Lower leg skin (tissue), 4 donors: ENCODE results near the gene RHOV. TPM values are rescaled to one million over a fixed set of nuclear protein-coding genes. Genes with fewer than 3 reads are reported as not detected.

Source experiments
- DNase-seq, 2 donors: peaks; one replicate each; pipeline ENCODE4 v3.0.0-alpha.2; 2019; ENCODE audit warnings: low spot score in 2 of 2
- H3K4me3 ChIP-seq: fragments of 200-600 bp; sonication (generic); 2 replicates; pipeline ENCODE4 v1.5.1; 2017; ENCODE audit warnings: mild to moderate bottlenecking, low read depth; ENCODE audit not compliant: poor library complexity, severe bottlenecking
- POLR2A ChIP-seq, 2 donors: fragments of 450-650 bp; IDR thresholded peaks; one replicate each; pipeline ENCODE4 v1.6.1; 2016 to 2017; ENCODE audit warnings: antibody characterized with exemption in 2 of 2, mild to moderate bottlenecking in 1 of 2, moderate library complexity in 1 of 2
- WGBS, 2 donors: methylation state at CpG; one replicate each; pipeline ENCODE4 v1.1.5; 2018; 5-methylcytosine and 5-hydroxymethylcytosine counted together
- intact Hi-C: fragments of 100-400 bp; cut with DNase I; formaldehyde crosslinking; loops from one replicate; pipeline ENCODE4 v1.15.0; 2023; ENCODE audit warnings: low total_unique reads
- total RNA-seq, 4 donors: library from RNA; depleted of rRNA; stranded (reverse); fragments of >200 nt; gene quantifications; one replicate each; pipeline ENCODE4 v1.1.0, GENCODE V29; 2016
- TF ChIP-seq, protein P1 (sequence below), 3 donors: fragments of 450-650 bp; IDR thresholded peaks; one replicate each; pipeline ENCODE4 v1.5.1; 2016; ENCODE audit warnings: antibody characterized with exemption in 3 of 3, mild to moderate bottlenecking in 3 of 3, moderate library complexity in 2 of 3

Gene RHOV
- total RNA-seq, 4 donors from 2014 or later = 78.5 to 111 (median 95.9) TPM

DNA sequence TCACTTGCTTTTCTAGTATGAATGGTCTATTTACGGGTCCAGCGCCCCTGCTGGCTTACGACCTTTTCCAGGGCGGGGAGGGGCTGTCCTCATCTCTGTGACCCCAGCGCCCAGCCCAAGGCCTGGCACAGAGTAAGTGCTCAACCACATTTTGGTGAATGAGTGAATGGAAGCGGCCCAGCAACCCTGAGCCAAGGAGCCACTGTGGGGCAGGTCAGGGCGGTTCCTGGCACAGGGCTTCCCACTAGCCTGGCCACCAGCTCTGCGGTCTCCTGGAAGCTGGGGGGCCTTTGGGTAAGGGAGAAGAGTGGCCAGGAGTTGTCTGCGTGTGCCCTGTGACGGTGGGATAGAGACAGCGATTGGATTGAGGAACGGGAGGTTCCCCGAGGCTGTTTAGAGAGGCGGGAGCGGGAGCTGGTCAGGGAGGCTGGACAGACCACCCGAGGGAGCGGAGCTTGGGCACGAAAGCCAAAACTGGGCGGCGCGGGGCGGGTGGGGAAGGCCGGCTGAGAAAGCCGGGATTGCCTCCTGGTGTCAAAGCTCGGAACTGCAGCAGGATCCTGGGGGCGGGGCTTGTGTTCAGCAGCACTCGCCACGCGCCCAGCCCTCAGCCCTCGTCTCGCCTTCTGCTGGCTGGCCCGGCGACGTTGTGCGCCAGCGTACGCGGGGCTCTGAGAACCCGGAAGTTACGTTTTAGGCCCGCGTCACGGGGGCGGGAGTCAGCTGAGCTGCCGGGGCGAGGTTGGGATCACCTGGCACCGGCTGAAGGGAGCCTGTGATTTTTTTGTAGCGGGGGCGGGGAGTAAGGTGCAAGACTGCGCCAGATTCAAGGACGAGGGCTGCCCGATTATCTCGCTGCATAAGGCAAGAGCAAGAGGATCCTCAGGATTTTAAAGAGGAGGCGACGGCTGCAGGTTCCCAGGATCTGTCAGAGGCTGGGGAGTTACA is 20.0 kb upstream of the RHOV start, which contains the start of gene VPS18:
Gene VPS18 (plus strand): TSS at position 718 of the 948 bp plus-strand sequence. CDS start 319 bp downstream, outside the sequence.
- 2% methylated on average over 35 to 54 of the region's 55 CpGs for WGBS, 2 donors
- DNase-seq = peak; percentile 98 to 100
- TF ChIP-seq, protein P1, sequence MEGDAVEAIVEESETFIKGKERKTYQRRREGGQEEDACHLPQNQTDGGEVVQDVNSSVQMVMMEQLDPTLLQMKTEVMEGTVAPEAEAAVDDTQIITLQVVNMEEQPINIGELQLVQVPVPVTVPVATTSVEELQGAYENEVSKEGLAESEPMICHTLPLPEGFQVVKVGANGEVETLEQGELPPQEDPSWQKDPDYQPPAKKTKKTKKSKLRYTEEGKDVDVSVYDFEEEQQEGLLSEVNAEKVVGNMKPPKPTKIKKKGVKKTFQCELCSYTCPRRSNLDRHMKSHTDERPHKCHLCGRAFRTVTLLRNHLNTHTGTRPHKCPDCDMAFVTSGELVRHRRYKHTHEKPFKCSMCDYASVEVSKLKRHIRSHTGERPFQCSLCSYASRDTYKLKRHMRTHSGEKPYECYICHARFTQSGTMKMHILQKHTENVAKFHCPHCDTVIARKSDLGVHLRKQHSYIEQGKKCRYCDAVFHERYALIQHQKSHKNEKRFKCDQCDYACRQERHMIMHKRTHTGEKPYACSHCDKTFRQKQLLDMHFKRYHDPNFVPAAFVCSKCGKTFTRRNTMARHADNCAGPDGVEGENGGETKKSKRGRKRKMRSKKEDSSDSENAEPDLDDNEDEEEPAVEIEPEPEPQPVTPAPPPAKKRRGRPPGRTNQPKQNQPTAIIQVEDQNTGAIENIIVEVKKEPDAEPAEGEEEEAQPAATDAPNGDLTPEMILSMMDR (IDR thresholded peaks at IDR 0.05) = peak in 1 of 3 donors; percentile 98
- no peak for TF ChIP-seq POLR2A (IDR thresholded peaks at IDR 0.05)
- peak within 1 kb of the TSS; percentile 89 for H3K4me3 ChIP-seq
- intact Hi-C loops = no loop called here

DNA sequence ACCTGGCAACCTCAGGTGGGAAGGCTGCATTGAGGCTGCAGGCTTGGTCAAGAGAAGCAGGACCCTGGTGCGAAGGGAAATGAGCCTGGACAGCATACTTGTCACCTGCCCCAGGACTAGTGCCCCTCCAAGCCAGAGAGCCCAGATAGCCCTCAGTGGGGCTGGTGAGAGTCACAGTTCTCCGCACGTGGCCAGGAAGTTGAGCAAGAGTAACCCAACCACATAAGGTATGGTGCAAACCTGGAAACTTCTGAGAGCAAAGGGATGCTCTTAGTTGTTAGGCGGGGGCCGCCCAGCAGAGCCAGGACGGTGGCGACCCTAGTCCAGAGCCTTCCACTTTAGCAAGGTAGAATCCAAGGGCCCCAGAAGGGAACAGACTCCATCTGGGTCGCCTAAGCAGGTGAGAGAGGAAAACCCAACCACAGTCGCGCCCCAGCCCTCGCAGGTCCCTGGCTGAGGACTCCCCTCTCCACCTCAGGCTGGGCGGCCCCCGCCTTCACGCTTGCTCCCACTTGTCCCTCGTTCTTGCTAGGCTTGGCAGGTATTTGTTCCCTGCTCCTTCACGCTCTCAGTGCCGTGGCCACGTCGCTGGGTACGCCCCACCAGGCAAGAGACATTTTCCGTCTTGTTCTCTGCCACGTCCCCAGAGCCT is 19.1 kb upstream of the RHOV start:
- no peak overlapping the region for H3K4me3 ChIP-seq
- WGBS, 2 donors = 54 to 66% methylated on average over 22 of the region's 22 CpGs
- peak in 1 of 2 donors; percentile 91 for DNase-seq
- TF ChIP-seq POLR2A (IDR thresholded peaks at IDR 0.05) = no peak
- TF ChIP-seq, protein P1 (IDR thresholded peaks at IDR 0.05) = no peak
- intact Hi-C loops = no loop called here

DNA sequence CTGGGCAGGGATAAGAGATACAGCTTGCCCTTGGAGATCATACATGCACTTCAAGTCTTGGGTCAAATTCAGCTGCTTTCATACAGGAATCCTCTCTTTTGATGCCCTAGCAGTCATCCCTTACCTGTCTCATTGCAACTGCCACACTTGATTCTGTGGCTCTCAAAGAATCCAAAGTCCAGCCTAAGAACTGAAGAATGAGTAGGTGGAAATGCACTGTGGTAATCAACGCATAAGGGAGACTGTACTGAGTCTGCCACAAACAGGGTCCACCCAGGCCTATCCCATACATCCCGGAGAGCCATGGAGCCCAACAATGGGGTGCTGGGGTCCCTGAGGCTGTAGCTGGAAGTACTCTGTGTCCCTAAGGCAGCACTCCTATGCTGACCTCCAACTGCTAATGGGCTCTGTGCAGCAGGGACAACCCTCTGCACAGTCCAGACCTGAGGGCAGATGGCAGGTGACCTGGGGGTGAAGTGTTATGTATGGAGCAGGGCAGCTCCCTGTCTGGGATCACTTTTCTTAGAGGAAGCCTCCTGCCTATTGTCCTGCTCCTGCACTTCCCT is 18.5 kb upstream of the RHOV start:
- intact Hi-C loops = no loop called here
- no peak for DNase-seq
- TF ChIP-seq, protein P1 (IDR thresholded peaks at IDR 0.05) = no peak
- no peak for TF ChIP-seq POLR2A (IDR thresholded peaks at IDR 0.05)
- H3K4me3 ChIP-seq = no peak overlapping the region
- 88 to 94% methylated on average over 2 of the region's 2 CpGs for WGBS, 2 donors

DNA sequence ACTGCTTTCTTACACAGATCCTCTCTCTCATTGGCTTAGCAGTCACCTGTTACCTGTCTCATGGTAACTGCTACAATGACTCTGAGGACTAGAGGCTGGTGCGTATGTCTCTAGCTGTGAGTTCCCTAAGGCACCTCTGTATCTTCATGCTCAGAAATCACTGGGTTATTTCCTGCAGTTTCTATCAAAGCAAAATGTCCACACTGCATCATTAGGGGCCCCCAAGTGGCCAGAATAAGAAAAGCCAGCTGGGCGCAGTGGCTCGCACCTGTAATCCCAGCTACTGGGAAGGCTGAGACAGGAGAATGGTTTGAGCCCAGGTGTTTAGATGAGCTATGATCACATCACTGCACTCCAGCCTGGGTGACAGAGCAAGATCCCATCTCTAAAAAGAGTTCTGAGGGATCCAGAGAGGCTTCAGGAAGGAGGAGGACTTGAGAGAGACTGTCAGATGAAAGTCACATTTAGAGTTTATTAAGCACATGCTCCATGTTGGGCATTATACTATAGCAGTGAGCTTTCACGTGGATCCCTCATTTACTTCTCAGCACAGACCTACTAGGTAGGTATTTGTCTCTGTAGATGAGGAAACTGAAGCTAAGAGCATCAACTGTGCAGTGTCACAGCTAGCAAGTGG is 17.9 kb upstream of the RHOV start:
- WGBS, 2 donors = 15 to 19% methylated on average over 4 of the region's 4 CpGs
- no peak overlapping the region for H3K4me3 ChIP-seq
- no peak for DNase-seq
- no peak for TF ChIP-seq POLR2A (IDR thresholded peaks at IDR 0.05)
- TF ChIP-seq, protein P1 (IDR thresholded peaks at IDR 0.05) = no peak
- intact Hi-C loops = no loop called here

DNA sequence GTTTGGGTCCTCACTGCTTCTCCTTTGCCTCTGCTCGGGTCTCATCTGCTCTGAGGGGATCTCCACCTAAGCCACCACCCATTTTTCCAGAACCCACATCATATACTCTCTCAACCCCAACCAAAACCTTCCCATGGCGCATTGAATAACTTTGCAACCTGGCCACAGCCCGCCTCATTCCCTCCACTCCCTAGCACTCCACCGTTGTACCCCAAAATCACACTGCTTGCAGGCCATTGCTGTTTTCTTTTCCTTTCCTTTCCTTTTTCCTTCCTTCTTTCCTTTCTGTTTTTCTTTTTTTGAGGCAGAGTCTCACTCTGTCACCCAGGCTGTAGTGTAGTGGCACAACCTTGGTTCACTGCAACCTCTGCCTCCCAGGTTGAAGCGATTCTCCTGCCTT is 17.1 kb upstream of the RHOV start:
- no peak for DNase-seq
- intact Hi-C loops = no loop called here
- TF ChIP-seq, protein P1 (IDR thresholded peaks at IDR 0.05) = no peak
- TF ChIP-seq POLR2A (IDR thresholded peaks at IDR 0.05) = no peak
- whole genome bisulfite sequencing, 2 donors = 82 to 91% methylated on average over 5 of the region's 5 CpGs
- no peak overlapping the region for H3K4me3 ChIP-seq
